AG09319 (cell line): Measurements from ENCODE around the gene TTC7B.

ENCODE experiments used
- DNase-seq: peaks from one replicate; pipeline ENCODE4 v3.0.0-alpha.2; 2010; ENCODE audit warnings: low read depth; ENCODE audit errors: extremely low read depth
- CTCF ChIP-seq: IDR thresholded peaks from 2 replicates; pipeline ENCODE4 v1.5.1; 2011; ENCODE audit warnings: low read depth, mild to moderate bottlenecking, inconsistent platforms, low read length, moderate library complexity

Gene TTC7B

DNA sequence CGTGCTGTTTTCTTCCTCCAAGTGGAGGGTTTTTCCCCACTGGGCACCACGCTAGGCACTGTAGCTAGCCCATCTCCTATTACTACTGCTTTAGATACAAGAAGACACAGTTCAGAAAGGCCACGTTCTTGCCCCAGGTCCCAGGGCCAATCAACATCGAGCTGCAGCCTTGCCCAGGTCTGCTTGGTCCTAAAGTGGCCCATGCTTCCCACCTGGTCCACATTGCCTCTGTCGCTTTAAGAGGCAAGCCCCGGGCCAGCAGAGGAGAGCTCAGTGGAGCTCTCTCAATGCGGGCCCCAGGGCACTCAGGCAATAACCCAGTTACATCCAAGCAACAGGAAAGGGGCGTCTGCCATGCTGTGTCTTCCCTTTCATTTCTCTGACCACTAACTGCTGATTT lies 271.3 kb downstream of the TTC7B start:
- TF ChIP-seq CTCF, result no peak

GRCh38 chr14:90544566-90544965 lies 271.7 kb downstream of the TTC7B start:
- TF ChIP-seq CTCF, result no peak
- no peak for DNase-seq

More for the DNA sequence above, 271.3 kb downstream of the TTC7B start:
- no peak for DNase-seq

GRCh38 chr14:90543876-90544275 lies 272.4 kb downstream of the TTC7B start:
- no peak for TF ChIP-seq CTCF
- DNase-seq, result no peak

DNA sequence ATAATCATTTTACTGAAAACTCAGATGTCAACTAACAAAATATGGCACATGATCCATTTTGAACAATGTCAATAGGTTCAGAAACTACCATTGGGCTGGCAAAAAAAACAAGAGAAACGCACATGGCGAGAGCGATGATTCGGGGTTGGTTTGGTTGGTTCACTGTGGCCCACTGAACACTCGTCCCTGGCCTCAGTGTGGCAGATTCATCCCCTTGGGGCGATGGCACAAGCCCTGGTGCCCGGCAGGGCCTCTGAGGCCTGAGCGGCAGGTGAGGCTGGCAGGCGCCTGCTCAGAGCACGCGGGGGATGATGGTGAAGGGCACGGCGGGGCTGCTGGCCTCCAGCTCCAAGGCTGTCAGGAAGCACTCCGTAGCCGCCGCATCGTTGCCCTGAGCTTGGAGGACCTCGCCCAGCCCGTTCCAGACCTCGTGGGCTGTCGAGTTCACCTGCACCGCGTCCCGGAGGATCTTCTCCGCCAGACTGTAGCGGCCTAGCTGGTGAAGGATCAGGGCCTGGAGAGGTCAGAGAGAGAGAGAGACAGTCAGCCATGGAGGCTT lies 275.1 kb downstream of the TTC7B start:
- TF ChIP-seq CTCF, result no peak
- DNase-seq, result no peak

GRCh38 chr14:90540437-90540836 lies 275.8 kb downstream of the TTC7B start:
- TF ChIP-seq CTCF, result no peak
- DNase-seq, result no peak

- DNase-seq, result no peak
- no peak for TF ChIP-seq CTCF
Measured at GRCh38 chr14:90539996-90540395, 276.2 kb downstream of the TTC7B start.

GRCh38 chr14:90539496-90539775 lies 276.8 kb downstream of the TTC7B start:
- no peak for DNase-seq

More at GRCh38 chr14:90539496-90539775, 276.8 kb downstream of the TTC7B start:
- no peak for TF ChIP-seq CTCF
